ENCODE data around the gene ZBTB6. TPM values are rescaled to one million over a fixed set of nuclear protein-coding genes. Genes with fewer than 3 reads are reported as not detected.
A peak's percentile ranks its signal among the peaks of the same experiment; 100 is the strongest.

The ZBTB6 gene
- total RNA-seq, 1 donor from 2014 or later = 7.6 TPM

- Mint-ChIP-seq H3K4me1 (ENCODE audit: unreplicated experiment) (peaks cover 41% of the 10 kb centered on the region), H3K27me3 (ENCODE audit: unreplicated experiment) (no peaks in the 10 kb centered on the region), H3K4me3 (ENCODE audit: unreplicated experiment) (peak overlapping the region; percentile 95), H3K9me3 (ENCODE audit: unreplicated experiment) (no peaks in the 10 kb centered on the region), H3K36me3 (ENCODE audit: unreplicated experiment) (peaks cover 9% of the 10 kb centered on the region), H3K27ac (ENCODE audit: unreplicated experiment) (peak overlapping the region; percentile 96)
- TF ChIP-seq CTCF (IDR thresholded peaks at IDR 0.05) = no peak
- no peak for DNase-seq (ENCODE audit: extremely low spot score, unreplicated experiment)
Observed at GRCh38 chr9:122941582-122942234, 28.6 kb upstream of the ZBTB6 start.

GRCh38 chr9:122940749-122941581 lies 27.8 kb upstream of the ZBTB6 start, which contains the start of gene RABGAP1:
TSS of gene RABGAP1 (plus strand) at chr9:122941020. CDS start at chr9:122957060, 16,040 bp downstream.
- peak; percentile 99 for DNase-seq (ENCODE audit: extremely low spot score, unreplicated experiment)
- Mint-ChIP-seq H3K4me1 (ENCODE audit: unreplicated experiment) (peaks cover 38% of the 10 kb centered on the region), H3K9me3 (ENCODE audit: unreplicated experiment) (no peaks in the 10 kb centered on the region), H3K4me3 (ENCODE audit: unreplicated experiment) (peak within 1 kb of the TSS; percentile 95), H3K27me3 (ENCODE audit: unreplicated experiment) (no peaks in the 10 kb centered on the region), H3K27ac (ENCODE audit: unreplicated experiment) (peak within 1 kb of the TSS; percentile 96), H3K36me3 (ENCODE audit: unreplicated experiment) (peaks cover 9% of the 10 kb centered on the region)
- TF ChIP-seq CTCF (IDR thresholded peaks at IDR 0.05) = no peak

GRCh38 chr9:122940454-122940748 lies 27.3 kb upstream of the ZBTB6 start:
- Mint-ChIP-seq H3K27ac (ENCODE audit: unreplicated experiment) (peak overlapping the region; percentile 91), H3K4me1 (ENCODE audit: unreplicated experiment) (peaks cover 32% of the 10 kb centered on the region), H3K4me3 (ENCODE audit: unreplicated experiment) (peak overlapping the region; percentile 95), H3K9me3 (ENCODE audit: unreplicated experiment) (no peaks in the 10 kb centered on the region), H3K36me3 (ENCODE audit: unreplicated experiment) (peaks cover 9% of the 10 kb centered on the region), H3K27me3 (ENCODE audit: unreplicated experiment) (no peaks in the 10 kb centered on the region)
- no peak for DNase-seq (ENCODE audit: extremely low spot score, unreplicated experiment)
- no peak for TF ChIP-seq CTCF (IDR thresholded peaks at IDR 0.05)

GRCh38 chr9:122939601-122940000 lies 26.5 kb upstream of the ZBTB6 start:
- H3K4me3 Mint-ChIP-seq (ENCODE audit: unreplicated experiment) = no peak overlapping the region
- H3K9me3 Mint-ChIP-seq (ENCODE audit: unreplicated experiment) = no peaks in the 10 kb centered on the region
- no peak for TF ChIP-seq CTCF (IDR thresholded peaks at IDR 0.05)
- no peak overlapping the region for H3K27ac Mint-ChIP-seq (ENCODE audit: unreplicated experiment)
- H3K27me3 Mint-ChIP-seq (ENCODE audit: unreplicated experiment) = no peaks in the 10 kb centered on the region
- peaks cover 31% of the 10 kb centered on the region for H3K4me1 Mint-ChIP-seq (ENCODE audit: unreplicated experiment)
- DNase-seq (ENCODE audit: extremely low spot score, unreplicated experiment) = no peak
- peaks cover 10% of the 10 kb centered on the region for H3K36me3 Mint-ChIP-seq (ENCODE audit: unreplicated experiment)

GRCh38 chr9:122936883-122937282 lies 23.8 kb upstream of the ZBTB6 start:
- Mint-ChIP-seq H3K27me3 (ENCODE audit: unreplicated experiment) (no peaks in the 10 kb centered on the region), H3K9me3 (ENCODE audit: unreplicated experiment) (no peaks in the 10 kb centered on the region), H3K4me3 (ENCODE audit: unreplicated experiment) (no peak overlapping the region), H3K36me3 (ENCODE audit: unreplicated experiment) (peaks cover 10% of the 10 kb centered on the region), H3K4me1 (ENCODE audit: unreplicated experiment) (peaks cover 29% of the 10 kb centered on the region), H3K27ac (ENCODE audit: unreplicated experiment) (no peak overlapping the region)
- TF ChIP-seq CTCF (IDR thresholded peaks at IDR 0.05) = no peak
- no peak for DNase-seq (ENCODE audit: extremely low spot score, unreplicated experiment)
